Measurements from ENCODE around the gene SYNJ2.

Gene SYNJ2

GRCh38 chr6:158006821-158007570 lies 25.3 kb downstream of the SYNJ2 start:
- no peak overlapping the region for H3K27ac Mint-ChIP-seq
- peaks cover 81% of the 10 kb centered on the region for H3K4me1 Mint-ChIP-seq
- ATAC-seq: no peak
- H3K9me3 Mint-ChIP-seq: peaks cover 1% of the 10 kb centered on the region
- peaks cover 41% of the 10 kb centered on the region for H3K36me3 Mint-ChIP-seq
- H3K27me3 Mint-ChIP-seq: no peaks in the 10 kb centered on the region
- no peak overlapping the region for H3K4me3 Mint-ChIP-seq

- H3K36me3 Mint-ChIP-seq: peaks cover 41% of the 10 kb centered on the region
- no peak for ATAC-seq
- no peaks in the 10 kb centered on the region for H3K27me3 Mint-ChIP-seq
- H3K4me1 Mint-ChIP-seq: peaks cover 75% of the 10 kb centered on the region
- no peaks in the 10 kb centered on the region for H3K9me3 Mint-ChIP-seq
- H3K4me3 Mint-ChIP-seq: no peak overlapping the region
- H3K27ac Mint-ChIP-seq: peak overlapping the region; percentile 66
These were observed 27.1 kb downstream of the SYNJ2 start for GRCh38 chr6:158008864-158009113.

GRCh38 chr6:158009114-158009891 lies 27.6 kb downstream of the SYNJ2 start:
- Mint-ChIP-seq H3K27ac (peak overlapping the region; percentile 66), H3K4me3 (no peak overlapping the region), H3K36me3 (peaks cover 41% of the 10 kb centered on the region), H3K4me1 (peaks cover 75% of the 10 kb centered on the region), H3K9me3 (no peaks in the 10 kb centered on the region), H3K27me3 (no peaks in the 10 kb centered on the region)
- ATAC-seq: peak; percentile 37

- H3K4me1 Mint-ChIP-seq: peaks cover 75% of the 10 kb centered on the region
- ATAC-seq: no peak
- H3K36me3 Mint-ChIP-seq: peaks cover 41% of the 10 kb centered on the region
- H3K27ac Mint-ChIP-seq: peak overlapping the region; percentile 66
- no peak overlapping the region for H3K4me3 Mint-ChIP-seq
- H3K9me3 Mint-ChIP-seq: no peaks in the 10 kb centered on the region
- H3K27me3 Mint-ChIP-seq: no peaks in the 10 kb centered on the region
These were observed 28.4 kb downstream of the SYNJ2 start for GRCh38 chr6:158009935-158010585.

- Mint-ChIP-seq H3K27ac (peak overlapping the region; percentile 46), H3K4me1 (peaks cover 73% of the 10 kb centered on the region), H3K9me3 (no peaks in the 10 kb centered on the region), H3K27me3 (no peaks in the 10 kb centered on the region), H3K36me3 (peaks cover 38% of the 10 kb centered on the region), H3K4me3 (no peak overlapping the region)
- no peak for ATAC-seq
These were observed 29.2 kb downstream of the SYNJ2 start for GRCh38 chr6:158010591-158011477.

- ATAC-seq: no peak
- Mint-ChIP-seq H3K36me3 (peaks cover 31% of the 10 kb centered on the region), H3K4me1 (peaks cover 66% of the 10 kb centered on the region), H3K9me3 (no peaks in the 10 kb centered on the region), H3K4me3 (no peak overlapping the region), H3K27me3 (no peaks in the 10 kb centered on the region), H3K27ac (peak overlapping the region; percentile 46)
These were observed 29.8 kb downstream of the SYNJ2 start for GRCh38 chr6:158011478-158011920.

GRCh38 chr6:158011980-158012566 lies 30.4 kb downstream of the SYNJ2 start:
- no peak for ATAC-seq
- no peak overlapping the region for H3K4me3 Mint-ChIP-seq
- peaks cover 65% of the 10 kb centered on the region for H3K4me1 Mint-ChIP-seq

GRCh38 chr6:158013904-158014504 lies 32.3 kb downstream of the SYNJ2 start:
- Mint-ChIP-seq H3K27me3 (no peaks in the 10 kb centered on the region), H3K4me1 (peaks cover 56% of the 10 kb centered on the region), H3K36me3 (peaks cover 45% of the 10 kb centered on the region), H3K27ac (peak overlapping the region; percentile 53), H3K9me3 (no peaks in the 10 kb centered on the region), H3K4me3 (no peak overlapping the region)
- no peak for ATAC-seq

More at GRCh38 chr6:158011980-158012566, 30.4 kb downstream of the SYNJ2 start:
- H3K36me3 Mint-ChIP-seq: peaks cover 33% of the 10 kb centered on the region
- no peaks in the 10 kb centered on the region for H3K27me3 Mint-ChIP-seq
- H3K9me3 Mint-ChIP-seq: no peaks in the 10 kb centered on the region
- H3K27ac Mint-ChIP-seq: peak overlapping the region; percentile 4

GRCh38 chr6:158014505-158015187 lies 33.0 kb downstream of the SYNJ2 start:
- Mint-ChIP-seq H3K4me3 (no peak overlapping the region), H3K9me3 (no peaks in the 10 kb centered on the region), H3K36me3 (peaks cover 46% of the 10 kb centered on the region), H3K27ac (peak overlapping the region; percentile 53), H3K27me3 (no peaks in the 10 kb centered on the region), H3K4me1 (peaks cover 54% of the 10 kb centered on the region)
- ATAC-seq: no peak

GRCh38 chr6:158015188-158015506 lies 33.5 kb downstream of the SYNJ2 start:
- peak overlapping the region; percentile 53 for H3K27ac Mint-ChIP-seq
- H3K36me3 Mint-ChIP-seq: peaks cover 51% of the 10 kb centered on the region
- H3K4me1 Mint-ChIP-seq: peaks cover 49% of the 10 kb centered on the region

GRCh38 chr6:158016571-158017383 lies 35.1 kb downstream of the SYNJ2 start:
- ATAC-seq: no peak
- H3K27ac Mint-ChIP-seq: no peak overlapping the region
- no peaks in the 10 kb centered on the region for H3K27me3 Mint-ChIP-seq
- H3K4me3 Mint-ChIP-seq: no peak overlapping the region
- H3K9me3 Mint-ChIP-seq: no peaks in the 10 kb centered on the region
- H3K36me3 Mint-ChIP-seq: peaks cover 46% of the 10 kb centered on the region
- peaks cover 33% of the 10 kb centered on the region for H3K4me1 Mint-ChIP-seq

More at GRCh38 chr6:158015188-158015506, 33.5 kb downstream of the SYNJ2 start:
- H3K4me3 Mint-ChIP-seq: no peak overlapping the region
- no peaks in the 10 kb centered on the region for H3K27me3 Mint-ChIP-seq
- ATAC-seq: no peak
- no peaks in the 10 kb centered on the region for H3K9me3 Mint-ChIP-seq

GRCh38 chr6:158017621-158018040 lies 36.0 kb downstream of the SYNJ2 start:
- peaks cover 25% of the 10 kb centered on the region for H3K4me1 Mint-ChIP-seq
- no peaks in the 10 kb centered on the region for H3K9me3 Mint-ChIP-seq
- H3K4me3 Mint-ChIP-seq: no peak overlapping the region
- peaks cover 41% of the 10 kb centered on the region for H3K36me3 Mint-ChIP-seq
- no peaks in the 10 kb centered on the region for H3K27me3 Mint-ChIP-seq
- no peak overlapping the region for H3K27ac Mint-ChIP-seq
- ATAC-seq: no peak

- no peaks in the 10 kb centered on the region for H3K9me3 Mint-ChIP-seq
- no peak overlapping the region for H3K4me3 Mint-ChIP-seq
- no peak overlapping the region for H3K27ac Mint-ChIP-seq
- no peaks in the 10 kb centered on the region for H3K27me3 Mint-ChIP-seq
- ATAC-seq: no peak
- peaks cover 46% of the 10 kb centered on the region for H3K36me3 Mint-ChIP-seq
- H3K4me1 Mint-ChIP-seq: peaks cover 25% of the 10 kb centered on the region
These were observed 36.5 kb downstream of the SYNJ2 start for GRCh38 chr6:158018041-158018771.

Data from stimulated activated memory B cell treated with anti-CD40 and anti-IgM and Interleukin-4, amounts not matched to agents 10 μg/mL and 1 μg/mL and 100 μg/mL, for 72 hours (primary cell).